H1 (cell line): ENCODE data around the gene NWD2. TPM values are rescaled to one million over a fixed set of nuclear protein-coding genes. Genes with fewer than 3 reads are reported as not detected.

Experiments used
- POLR2AphosphoS5 ChIP-seq: IDR thresholded peaks from 2 replicates; pipeline ENCODE4 v1.6.1; 2011; ENCODE audit warnings: low read depth, low read length
- RAD21 ChIP-seq, 2 experiments: IDR thresholded peaks in 1 of 2; conservative IDR thresholded peaks in 1 of 2; 2 replicates each; pipeline ENCODE4 v1.6.1; 2011; ENCODE audit warnings: low read depth in 2 of 2, low read length in 2 of 2, improper control_type of control experiment in 1 of 2, inconsistent platforms in 1 of 2, mild to moderate bottlenecking in 1 of 2, moderate library complexity in 1 of 2
- SAP30 ChIP-seq: fragments of 300-600 bp; sonication (generic); IDR thresholded peaks from 2 replicates; pipeline ENCODE4 v1.7.1; 2012; ENCODE audit warnings: low read length, moderate library complexity, mild to moderate bottlenecking, inconsistent platforms; ENCODE audit not compliant: insufficient read depth, insufficient replicate concordance
- SIX5 ChIP-seq: IDR thresholded peaks from 2 replicates; pipeline ENCODE4 v1.6.1; 2011; ENCODE audit warnings: mild to moderate bottlenecking, low read depth, low read length
- TAF1 ChIP-seq: IDR thresholded peaks from 2 replicates; pipeline ENCODE4 v1.6.1; 2011; ENCODE audit warnings: mild to moderate bottlenecking, low read depth, low read length
- polyA plus RNA-seq, 7 experiments: library from polyadenylated mRNA; depleted of rRNA in 3 of 7; stranded (reverse) in 5 of 7; unstranded in 2 of 7; fragments of >200 nt in 5 of 7; fragments of 200-250 nt in 2 of 7; gene quantifications; 1 replicate in 5 of 7; 2 replicates in 1 of 7; 4 replicates in 1 of 7; pipeline versions ENCODE4 v1.2.1 to v1.2.3, GENCODE V29; 2011 to 2013; ENCODE audit warnings: missing spikeins in 2 of 7, mixed read lengths in 2 of 7
- total RNA-seq: library from RNA; stranded (reverse); fragmentation: NEBNext Ultra II Directional; extraction: Animal tissue kit (Norgen Biotek cat#: 25700); gene quantifications from 2 replicates; pipeline ENCODE4 v1.2.1, GENCODE V29; 2021
- TF ChIP-seq, protein P1 (sequence below): fragments of 300-600 bp; sonication (generic); IDR thresholded peaks from 2 replicates; pipeline ENCODE4 v1.7.1; 2012; ENCODE audit warnings: low read length, moderate library complexity, mild to moderate bottlenecking, inconsistent platforms; ENCODE audit not compliant: insufficient replicate concordance

The NWD2 gene
- total and polyA plus RNA-seq, 2 of the 8 experiments (the other 6 are each of a cell fraction or from before 2014, with no cell fraction given) = under 0.01 TPM; not detected in 1

DNA sequence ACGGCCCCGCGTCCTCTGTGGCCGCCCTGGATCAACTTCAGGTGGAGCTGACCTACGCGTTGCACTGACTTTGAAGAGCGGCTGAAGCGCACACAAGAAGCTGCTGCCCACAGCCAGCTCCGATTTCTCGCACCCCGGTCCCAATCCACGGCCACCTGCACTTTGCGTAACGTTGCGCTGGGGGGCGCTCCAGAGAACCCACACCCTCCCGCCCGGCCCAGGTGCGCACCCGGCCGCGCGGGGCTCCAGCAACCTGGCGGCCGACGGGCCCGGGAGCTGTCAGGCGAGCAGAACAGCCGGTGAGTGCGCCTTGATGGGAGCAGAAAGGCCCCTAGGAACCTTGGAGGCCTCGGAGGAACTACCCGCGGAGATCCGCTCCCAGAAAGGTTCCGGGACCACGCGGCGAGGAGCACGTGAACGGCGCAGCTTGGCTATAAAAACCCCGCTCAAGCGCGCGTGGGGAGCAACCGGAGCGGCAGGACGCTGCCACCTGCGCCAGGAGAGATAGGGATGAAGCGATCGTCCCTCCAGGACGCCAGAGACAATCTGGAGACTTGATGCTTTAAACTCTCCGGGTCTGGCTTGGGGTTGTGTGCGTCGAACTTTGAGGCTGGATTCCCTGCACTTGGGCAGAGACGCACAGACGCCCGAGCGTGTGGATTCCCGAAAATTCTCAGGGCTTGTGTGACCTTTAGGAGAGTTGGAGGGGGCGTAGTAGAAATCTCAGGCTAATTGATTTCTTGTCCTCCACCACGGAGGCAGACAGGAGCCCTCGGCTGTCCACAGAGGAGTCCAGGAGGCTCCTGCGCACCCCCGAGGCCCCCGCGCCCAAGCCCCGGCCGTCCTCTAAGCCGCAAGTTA, 591 bp upstream of the NWD2 start (continued):
- TF ChIP-seq, protein P1, sequence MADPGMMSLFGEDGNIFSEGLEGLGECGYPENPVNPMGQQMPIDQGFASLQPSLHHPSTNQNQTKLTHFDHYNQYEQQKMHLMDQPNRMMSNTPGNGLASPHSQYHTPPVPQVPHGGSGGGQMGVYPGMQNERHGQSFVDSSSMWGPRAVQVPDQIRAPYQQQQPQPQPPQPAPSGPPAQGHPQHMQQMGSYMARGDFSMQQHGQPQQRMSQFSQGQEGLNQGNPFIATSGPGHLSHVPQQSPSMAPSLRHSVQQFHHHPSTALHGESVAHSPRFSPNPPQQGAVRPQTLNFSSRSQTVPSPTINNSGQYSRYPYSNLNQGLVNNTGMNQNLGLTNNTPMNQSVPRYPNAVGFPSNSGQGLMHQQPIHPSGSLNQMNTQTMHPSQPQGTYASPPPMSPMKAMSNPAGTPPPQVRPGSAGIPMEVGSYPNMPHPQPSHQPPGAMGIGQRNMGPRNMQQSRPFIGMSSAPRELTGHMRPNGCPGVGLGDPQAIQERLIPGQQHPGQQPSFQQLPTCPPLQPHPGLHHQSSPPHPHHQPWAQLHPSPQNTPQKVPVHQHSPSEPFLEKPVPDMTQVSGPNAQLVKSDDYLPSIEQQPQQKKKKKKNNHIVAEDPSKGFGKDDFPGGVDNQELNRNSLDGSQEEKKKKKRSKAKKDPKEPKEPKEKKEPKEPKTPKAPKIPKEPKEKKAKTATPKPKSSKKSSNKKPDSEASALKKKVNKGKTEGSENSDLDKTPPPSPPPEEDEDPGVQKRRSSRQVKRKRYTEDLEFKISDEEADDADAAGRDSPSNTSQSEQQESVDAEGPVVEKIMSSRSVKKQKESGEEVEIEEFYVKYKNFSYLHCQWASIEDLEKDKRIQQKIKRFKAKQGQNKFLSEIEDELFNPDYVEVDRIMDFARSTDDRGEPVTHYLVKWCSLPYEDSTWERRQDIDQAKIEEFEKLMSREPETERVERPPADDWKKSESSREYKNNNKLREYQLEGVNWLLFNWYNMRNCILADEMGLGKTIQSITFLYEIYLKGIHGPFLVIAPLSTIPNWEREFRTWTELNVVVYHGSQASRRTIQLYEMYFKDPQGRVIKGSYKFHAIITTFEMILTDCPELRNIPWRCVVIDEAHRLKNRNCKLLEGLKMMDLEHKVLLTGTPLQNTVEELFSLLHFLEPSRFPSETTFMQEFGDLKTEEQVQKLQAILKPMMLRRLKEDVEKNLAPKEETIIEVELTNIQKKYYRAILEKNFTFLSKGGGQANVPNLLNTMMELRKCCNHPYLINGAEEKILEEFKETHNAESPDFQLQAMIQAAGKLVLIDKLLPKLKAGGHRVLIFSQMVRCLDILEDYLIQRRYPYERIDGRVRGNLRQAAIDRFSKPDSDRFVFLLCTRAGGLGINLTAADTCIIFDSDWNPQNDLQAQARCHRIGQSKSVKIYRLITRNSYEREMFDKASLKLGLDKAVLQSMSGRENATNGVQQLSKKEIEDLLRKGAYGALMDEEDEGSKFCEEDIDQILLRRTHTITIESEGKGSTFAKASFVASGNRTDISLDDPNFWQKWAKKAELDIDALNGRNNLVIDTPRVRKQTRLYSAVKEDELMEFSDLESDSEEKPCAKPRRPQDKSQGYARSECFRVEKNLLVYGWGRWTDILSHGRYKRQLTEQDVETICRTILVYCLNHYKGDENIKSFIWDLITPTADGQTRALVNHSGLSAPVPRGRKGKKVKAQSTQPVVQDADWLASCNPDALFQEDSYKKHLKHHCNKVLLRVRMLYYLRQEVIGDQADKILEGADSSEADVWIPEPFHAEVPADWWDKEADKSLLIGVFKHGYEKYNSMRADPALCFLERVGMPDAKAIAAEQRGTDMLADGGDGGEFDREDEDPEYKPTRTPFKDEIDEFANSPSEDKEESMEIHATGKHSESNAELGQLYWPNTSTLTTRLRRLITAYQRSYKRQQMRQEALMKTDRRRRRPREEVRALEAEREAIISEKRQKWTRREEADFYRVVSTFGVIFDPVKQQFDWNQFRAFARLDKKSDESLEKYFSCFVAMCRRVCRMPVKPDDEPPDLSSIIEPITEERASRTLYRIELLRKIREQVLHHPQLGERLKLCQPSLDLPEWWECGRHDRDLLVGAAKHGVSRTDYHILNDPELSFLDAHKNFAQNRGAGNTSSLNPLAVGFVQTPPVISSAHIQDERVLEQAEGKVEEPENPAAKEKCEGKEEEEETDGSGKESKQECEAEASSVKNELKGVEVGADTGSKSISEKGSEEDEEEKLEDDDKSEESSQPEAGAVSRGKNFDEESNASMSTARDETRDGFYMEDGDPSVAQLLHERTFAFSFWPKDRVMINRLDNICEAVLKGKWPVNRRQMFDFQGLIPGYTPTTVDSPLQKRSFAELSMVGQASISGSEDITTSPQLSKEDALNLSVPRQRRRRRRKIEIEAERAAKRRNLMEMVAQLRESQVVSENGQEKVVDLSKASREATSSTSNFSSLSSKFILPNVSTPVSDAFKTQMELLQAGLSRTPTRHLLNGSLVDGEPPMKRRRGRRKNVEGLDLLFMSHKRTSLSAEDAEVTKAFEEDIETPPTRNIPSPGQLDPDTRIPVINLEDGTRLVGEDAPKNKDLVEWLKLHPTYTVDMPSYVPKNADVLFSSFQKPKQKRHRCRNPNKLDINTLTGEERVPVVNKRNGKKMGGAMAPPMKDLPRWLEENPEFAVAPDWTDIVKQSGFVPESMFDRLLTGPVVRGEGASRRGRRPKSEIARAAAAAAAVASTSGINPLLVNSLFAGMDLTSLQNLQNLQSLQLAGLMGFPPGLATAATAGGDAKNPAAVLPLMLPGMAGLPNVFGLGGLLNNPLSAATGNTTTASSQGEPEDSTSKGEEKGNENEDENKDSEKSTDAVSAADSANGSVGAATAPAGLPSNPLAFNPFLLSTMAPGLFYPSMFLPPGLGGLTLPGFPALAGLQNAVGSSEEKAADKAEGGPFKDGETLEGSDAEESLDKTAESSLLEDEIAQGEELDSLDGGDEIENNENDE = no peak
- TF ChIP-seq POLR2AphosphoS5 = no peak
- no peak for TF ChIP-seq TAF1
- peak; percentile 59 to 69 for TF ChIP-seq RAD21 (IDR thresholded peaks at IDR 0.05 in 1 of 2, conservative IDR thresholded peaks at IDR 0.05 in 1 of 2; ENCODE audit: low read depth in 2 of 2, low read length in 2 of 2)
- no peak for TF ChIP-seq SAP30
- no peak for TF ChIP-seq SIX5
